ENCODE results near the gene CEP20. TPM values are rescaled to one million over a fixed set of nuclear protein-coding genes. Genes with fewer than 3 reads are reported as not detected.

The CEP20 gene
- total RNA-seq, 2 experiments from 2014 or later = 38.8 to 45.0 TPM

DNA sequence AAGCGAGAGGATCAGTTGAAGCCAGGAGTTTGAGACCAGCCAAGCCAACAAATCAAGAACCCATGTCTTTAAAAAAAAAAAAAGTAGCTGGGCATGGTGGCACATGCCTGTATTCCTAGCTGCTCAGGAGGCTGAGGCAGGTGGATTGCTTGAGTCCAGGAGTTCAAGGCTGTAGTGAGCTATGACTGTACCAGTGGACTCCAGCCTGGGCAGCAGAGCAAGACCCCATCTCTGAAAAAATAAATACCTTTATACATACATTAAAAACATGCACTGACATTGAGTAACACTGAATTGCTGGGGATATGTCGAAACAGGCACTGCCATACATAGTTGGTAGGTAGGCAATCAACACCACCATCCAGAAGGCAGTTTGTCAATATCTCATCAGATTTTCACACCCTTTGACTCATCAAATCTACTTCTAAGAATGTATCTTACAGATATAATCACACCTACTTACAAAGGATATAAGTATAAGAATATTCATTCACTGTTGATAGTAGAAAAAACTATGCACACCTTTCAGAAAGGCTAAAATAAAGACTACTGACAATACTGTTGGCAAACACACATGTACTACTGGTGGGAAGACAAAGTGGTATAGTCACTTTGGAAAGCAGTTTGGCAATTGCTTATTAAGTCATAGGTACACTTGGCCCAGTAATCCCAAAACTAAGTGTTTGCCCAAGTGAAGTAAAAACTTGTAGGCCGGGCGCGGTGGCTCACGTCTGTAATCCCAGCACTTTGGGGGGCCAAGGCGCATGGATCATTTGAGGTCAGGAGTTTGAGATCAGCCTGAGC lies 6.4 kb upstream of the CEP20 start:
- CTCF ChIA-PET = no interaction called here
- no peaks in the 10 kb centered on the region for H3K27me3 Mint-ChIP-seq (ENCODE audit: low read depth)
- H3K4me1 Mint-ChIP-seq (ENCODE audit: low read depth) = peaks cover 24% of the 10 kb centered on the region
- no peak overlapping the region for H3K27ac Mint-ChIP-seq
- no peak overlapping the region for H3K4me3 Mint-ChIP-seq
- no peaks in the 10 kb centered on the region for H3K9me3 Mint-ChIP-seq (ENCODE audit: insufficient read depth)
- no peak for DNase-seq
- POLR2A ChIA-PET = no interaction called here
- ATAC-seq = no peak
- H3K36me3 Mint-ChIP-seq (ENCODE audit: low read depth) = no peaks in the 10 kb centered on the region

DNA sequence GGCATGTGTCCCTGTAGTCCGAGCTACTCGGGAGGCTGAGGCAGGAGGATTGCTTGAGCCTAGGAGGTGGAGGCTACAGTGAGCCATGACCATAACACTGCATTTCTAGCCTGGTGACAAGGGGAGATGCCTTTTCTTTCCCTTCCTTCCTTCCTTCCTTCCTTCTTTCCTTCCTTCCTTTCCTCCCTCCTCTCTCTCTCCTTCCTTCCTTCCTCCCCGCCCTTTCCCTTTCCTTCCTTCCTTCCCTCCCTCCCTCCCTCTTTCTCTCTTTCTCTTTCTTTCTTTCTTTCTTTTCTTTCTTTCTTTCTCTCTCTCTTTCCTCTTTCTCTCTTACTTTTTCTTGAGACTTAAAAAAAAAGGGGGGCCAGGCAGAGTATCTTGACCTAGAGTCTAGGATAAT lies 3.1 kb upstream of the CEP20 start:
- Mint-ChIP-seq H3K9me3 (ENCODE audit: insufficient read depth) (no peaks in the 10 kb centered on the region), H3K27ac (no peak overlapping the region), H3K4me1 (ENCODE audit: low read depth) (peaks cover 18% of the 10 kb centered on the region), H3K4me3 (no peak overlapping the region), H3K27me3 (ENCODE audit: low read depth) (no peaks in the 10 kb centered on the region), H3K36me3 (ENCODE audit: low read depth) (peaks cover 8% of the 10 kb centered on the region)
- ChIA-PET POLR2A (no interaction called here), CTCF (no interaction called here)
- DNase-seq (no peak), ATAC-seq (no peak)

DNA sequence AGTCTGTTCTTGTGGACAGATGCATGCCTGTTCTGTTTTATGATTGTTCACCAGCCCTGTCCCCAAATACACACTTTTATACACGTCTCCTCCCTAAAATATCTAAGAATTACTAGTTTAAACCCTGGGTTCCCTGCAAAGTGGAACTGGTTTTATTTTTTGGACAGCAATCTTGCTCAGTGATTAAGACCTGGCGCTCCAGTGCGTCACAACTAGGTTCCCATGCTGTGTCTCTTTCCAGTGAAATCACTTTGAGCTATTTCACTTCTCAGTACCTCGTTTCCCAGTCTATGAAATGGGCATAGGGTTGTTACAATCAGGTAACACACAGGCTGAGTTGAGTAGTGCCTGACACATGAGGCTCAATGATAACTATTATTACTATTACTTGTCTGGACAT lies 1.1 kb downstream of the CEP20 start:
- Mint-ChIP-seq H3K27ac (peak overlapping the region; percentile 99), H3K9me3 (ENCODE audit: insufficient read depth) (no peaks in the 10 kb centered on the region), H3K27me3 (ENCODE audit: low read depth) (no peaks in the 10 kb centered on the region), H3K4me1 (ENCODE audit: low read depth) (peaks cover 31% of the 10 kb centered on the region), H3K4me3 (peak overlapping the region; percentile 98), H3K36me3 (ENCODE audit: low read depth) (peaks cover 24% of the 10 kb centered on the region)
- POLR2A ChIA-PET = interaction anchor here (1.2 to 2.3 kb wide), 2 partner anchors 54 to 64 kb away, joined by 3 to 20 read pairs; no protein-coding TSS in a partner anchor
- ATAC-seq (no peak), DNase-seq (no peak)
- CTCF ChIA-PET = interaction anchor here (0.7 to 1.6 kb wide), 4 partner anchors 11 to 70 kb away, joined by 3 to 10 read pairs (median 6); no protein-coding TSS in a partner anchor

DNA sequence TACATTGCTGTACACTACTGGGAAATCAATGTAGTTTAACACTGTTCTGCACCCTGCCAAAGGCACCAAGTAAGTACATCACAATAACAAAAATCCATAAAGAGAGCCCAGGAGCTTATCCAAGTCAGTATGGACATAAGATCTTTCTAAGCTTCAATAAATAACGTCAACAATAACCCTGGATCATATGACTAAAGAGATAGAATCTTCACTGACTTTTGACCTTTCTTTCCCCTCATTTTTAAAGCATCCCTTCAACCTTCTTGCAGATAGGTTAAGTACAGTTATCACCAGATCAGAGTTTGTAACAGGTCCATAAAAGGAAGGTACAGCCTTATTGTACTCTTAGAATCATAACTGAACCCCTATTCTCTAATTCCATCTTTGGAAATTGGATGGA lies 2.3 kb downstream of the CEP20 start:
- Mint-ChIP-seq H3K27me3 (ENCODE audit: low read depth) (no peaks in the 10 kb centered on the region), H3K4me1 (ENCODE audit: low read depth) (peaks cover 31% of the 10 kb centered on the region), H3K9me3 (ENCODE audit: insufficient read depth) (no peaks in the 10 kb centered on the region), H3K27ac (no peak overlapping the region), H3K4me3 (peak overlapping the region; percentile 37), H3K36me3 (ENCODE audit: low read depth) (peaks cover 33% of the 10 kb centered on the region)
- CTCF ChIA-PET = interaction anchor here (1.0 kb wide), 1 partner anchor 11 kb away, joined by 3 read pairs; no protein-coding TSS in a partner anchor
- DNase-seq (no peak), ATAC-seq (no peak)
- POLR2A ChIA-PET = no interaction called here

DNA sequence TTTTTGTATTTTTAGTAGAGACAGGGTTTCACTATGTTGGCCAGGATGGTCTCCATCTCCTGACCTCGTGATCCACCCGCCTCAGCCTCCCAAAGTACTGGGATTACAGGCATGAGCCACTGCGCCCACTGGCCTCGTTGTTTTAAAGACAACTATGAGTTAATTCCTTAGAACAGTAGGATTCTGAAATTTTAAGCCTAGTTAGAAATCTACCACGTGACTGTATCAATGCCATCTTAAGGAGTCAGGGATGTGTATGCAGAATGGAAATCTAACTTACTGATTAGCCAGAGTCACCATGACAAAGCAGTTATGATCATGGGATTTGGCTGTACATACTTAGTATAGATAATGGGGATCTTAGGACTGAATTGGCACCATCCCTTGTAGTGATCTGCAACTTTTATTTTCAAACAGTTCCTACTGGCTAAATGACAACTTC lies 2.8 kb downstream of the CEP20 start:
- ATAC-seq (no peak), DNase-seq (no peak)
- Mint-ChIP-seq H3K4me3 (no peak overlapping the region), H3K27ac (no peak overlapping the region), H3K4me1 (ENCODE audit: low read depth) (peaks cover 31% of the 10 kb centered on the region), H3K9me3 (ENCODE audit: insufficient read depth) (no peaks in the 10 kb centered on the region), H3K36me3 (ENCODE audit: low read depth) (peaks cover 33% of the 10 kb centered on the region), H3K27me3 (ENCODE audit: low read depth) (no peaks in the 10 kb centered on the region)
- CTCF ChIA-PET = no interaction called here
- POLR2A ChIA-PET = no interaction called here

DNA sequence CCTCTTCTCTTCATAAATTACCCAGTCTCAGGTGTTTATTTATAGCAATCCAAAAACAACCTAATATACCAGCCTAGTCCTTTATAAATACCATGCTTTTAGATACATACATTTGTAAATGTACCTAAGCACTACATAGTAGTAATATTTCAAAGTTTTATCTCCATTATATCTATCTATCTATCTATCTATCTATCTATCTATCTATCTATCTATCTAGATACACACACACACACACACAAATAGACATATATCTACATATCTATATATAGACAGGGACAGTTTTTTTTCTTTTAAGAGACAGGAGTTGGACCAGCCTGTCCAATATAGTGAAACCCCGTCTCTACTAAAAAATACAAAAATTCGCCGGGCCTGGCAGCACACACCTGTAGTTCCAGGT lies 5.8 kb downstream of the CEP20 start:
- no peak for ATAC-seq
- Mint-ChIP-seq H3K4me3 (no peak overlapping the region), H3K27ac (no peak overlapping the region), H3K4me1 (ENCODE audit: low read depth) (peaks cover 23% of the 10 kb centered on the region), H3K9me3 (ENCODE audit: insufficient read depth) (no peaks in the 10 kb centered on the region), H3K27me3 (ENCODE audit: low read depth) (no peaks in the 10 kb centered on the region), H3K36me3 (ENCODE audit: low read depth) (peaks cover 48% of the 10 kb centered on the region)
- DNase-seq = no peak
- ChIA-PET POLR2A (no interaction called here), CTCF (no interaction called here)

DNA sequence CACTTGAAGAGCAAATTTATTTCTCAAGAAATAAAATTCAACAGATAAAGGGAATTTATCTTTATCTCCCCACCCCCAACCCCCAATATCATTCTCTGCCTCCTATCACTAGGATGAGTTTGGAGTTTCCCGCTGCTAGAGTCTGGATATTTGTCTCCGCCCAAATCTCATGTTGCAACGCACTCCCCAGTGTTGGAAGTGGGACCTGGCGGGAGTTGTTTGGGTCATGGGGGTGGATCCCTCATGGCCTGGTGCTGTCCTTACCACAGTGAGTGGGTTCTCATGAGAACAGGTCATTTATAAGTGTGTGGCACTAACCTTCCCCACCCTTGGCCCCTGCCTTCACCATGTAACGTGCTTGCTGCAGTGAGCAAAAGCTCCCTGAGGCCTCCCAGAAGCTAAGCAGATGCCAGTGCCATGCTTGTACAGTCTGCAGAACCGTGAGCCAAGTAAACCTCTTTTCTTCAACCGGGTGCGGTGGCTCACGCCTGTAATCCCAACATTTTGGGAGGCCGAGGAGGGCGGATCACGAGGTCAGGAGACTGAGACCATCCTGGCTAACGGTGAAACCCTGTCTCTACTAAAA lies 6.5 kb downstream of the CEP20 start:
- ChIA-PET CTCF (no interaction called here), POLR2A (no interaction called here)
- no peaks in the 10 kb centered on the region for H3K9me3 Mint-ChIP-seq (ENCODE audit: insufficient read depth)
- DNase-seq = no peak
- H3K36me3 Mint-ChIP-seq (ENCODE audit: low read depth) = peaks cover 49% of the 10 kb centered on the region
- ATAC-seq = no peak
- no peak overlapping the region for H3K27ac Mint-ChIP-seq
- H3K4me3 Mint-ChIP-seq = no peak overlapping the region
- peaks cover 17% of the 10 kb centered on the region for H3K4me1 Mint-ChIP-seq (ENCODE audit: low read depth)
- H3K27me3 Mint-ChIP-seq (ENCODE audit: low read depth) = no peaks in the 10 kb centered on the region

DNA sequence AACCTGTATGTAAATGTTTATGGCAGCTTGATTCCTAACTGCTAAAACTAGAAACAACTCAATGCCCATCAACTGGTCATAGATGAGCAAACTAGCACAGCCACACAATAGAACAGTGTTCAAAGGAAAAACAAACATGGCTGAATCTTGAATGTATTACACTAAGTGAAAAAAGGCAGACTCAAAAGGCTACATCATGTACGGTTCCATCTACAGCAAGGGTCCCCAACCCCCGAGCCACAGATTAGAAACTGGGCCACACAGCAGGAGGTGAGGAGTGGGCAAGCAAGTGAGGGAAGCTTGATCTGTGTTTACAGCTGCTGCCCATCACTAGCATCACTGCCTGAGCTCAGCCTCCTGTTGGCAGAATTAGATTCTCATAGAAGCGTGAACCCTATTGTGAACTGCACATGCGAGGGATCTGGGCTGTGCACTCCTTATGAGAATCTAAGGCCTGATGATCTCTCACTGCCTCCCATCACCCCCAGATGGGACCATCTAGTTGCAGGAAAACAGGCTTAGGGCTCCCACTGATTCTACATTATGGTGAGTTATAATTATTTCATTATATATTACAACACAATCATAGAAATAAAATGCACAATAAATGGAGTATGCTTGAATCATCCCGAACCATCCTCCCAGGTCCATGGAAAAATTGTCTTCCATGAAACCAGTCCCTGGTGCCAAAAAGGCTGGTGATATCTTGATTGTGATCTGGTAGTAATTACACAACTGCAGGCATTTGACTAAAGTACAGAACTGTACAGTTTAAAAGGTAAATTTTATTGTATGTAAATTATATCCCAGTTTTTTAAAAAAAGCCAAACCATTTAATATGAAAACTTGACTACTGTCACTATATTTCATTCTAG lies 7.7 kb downstream of the CEP20 start:
- H3K36me3 Mint-ChIP-seq (ENCODE audit: low read depth) = peaks cover 44% of the 10 kb centered on the region
- no peaks in the 10 kb centered on the region for H3K27me3 Mint-ChIP-seq (ENCODE audit: low read depth)
- ChIA-PET CTCF (no interaction called here), POLR2A (interaction anchor here (0.7 to 2.7 kb wide), 2 partner anchors 8 to 246 kb away, joined by 3 to 9 read pairs; partner anchors contain the start of gene CEP20)
- ATAC-seq = no peak
- H3K9me3 Mint-ChIP-seq (ENCODE audit: insufficient read depth) = no peaks in the 10 kb centered on the region
- no peak overlapping the region for H3K27ac Mint-ChIP-seq
- DNase-seq = no peak
- peaks cover 8% of the 10 kb centered on the region for H3K4me1 Mint-ChIP-seq (ENCODE audit: low read depth)
- no peak overlapping the region for H3K4me3 Mint-ChIP-seq

DNA sequence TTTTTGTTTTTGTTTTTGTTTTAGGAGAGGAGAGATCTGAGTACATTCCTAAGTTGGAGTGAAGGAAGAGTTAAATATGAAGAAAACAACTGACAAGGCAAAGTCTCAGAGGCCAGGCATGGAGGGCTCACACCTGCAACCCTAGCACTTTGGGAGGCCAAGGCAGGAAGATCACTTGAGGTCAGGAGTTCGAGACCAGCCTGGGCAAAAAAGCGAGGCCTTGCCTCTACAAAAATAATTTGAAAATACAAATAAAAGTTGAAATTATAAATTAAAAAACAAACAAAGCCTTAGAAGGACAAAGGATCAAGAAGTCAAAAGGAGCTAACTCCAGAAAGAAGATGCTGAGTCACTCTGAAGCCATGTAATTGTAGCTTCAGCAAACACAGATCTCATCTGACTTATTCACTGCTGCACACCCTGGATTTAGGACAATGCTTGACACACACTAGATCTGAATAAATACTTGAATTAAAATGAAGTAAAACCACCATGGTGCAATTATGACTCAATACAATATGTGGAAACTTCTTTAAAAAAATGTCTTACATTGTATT lies 9.1 kb downstream of the CEP20 start:
- CTCF ChIA-PET = interaction anchor here (1.0 kb wide), 1 partner anchor 10 kb away, joined by 4 read pairs; no protein-coding TSS in a partner anchor
- no peak for ATAC-seq
- POLR2A ChIA-PET = interaction anchor here (2.7 kb wide), 1 partner anchor 9 kb away, joined by 9 read pairs; the partner anchor contains the start of gene CEP20
- no peak for DNase-seq
- Mint-ChIP-seq H3K4me3 (no peak overlapping the region), H3K4me1 (ENCODE audit: low read depth) (peaks cover 4% of the 10 kb centered on the region), H3K9me3 (ENCODE audit: insufficient read depth) (no peaks in the 10 kb centered on the region), H3K36me3 (ENCODE audit: low read depth) (peaks cover 44% of the 10 kb centered on the region), H3K27me3 (ENCODE audit: low read depth) (no peaks in the 10 kb centered on the region), H3K27ac (no peak overlapping the region)

DNA sequence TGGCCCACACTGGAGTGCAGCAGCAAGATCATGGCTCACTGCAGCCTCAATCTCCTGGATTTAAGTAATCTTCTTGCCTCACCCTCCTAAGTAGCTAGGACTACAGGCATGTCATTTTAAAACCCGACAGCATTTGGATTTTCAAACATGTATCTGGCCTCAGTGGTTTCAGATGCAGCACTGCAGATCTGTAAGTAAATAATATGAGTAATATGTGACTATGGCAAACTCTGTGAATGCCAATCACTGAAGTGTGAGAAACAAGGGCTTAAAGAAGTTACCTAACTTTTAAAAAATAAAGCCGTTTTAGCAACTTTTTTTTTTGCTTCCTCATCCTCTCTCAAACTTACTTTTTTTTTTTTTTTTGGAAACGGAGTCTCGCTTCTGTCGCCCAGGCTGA lies 11.9 kb downstream of the CEP20 start:
- H3K27ac Mint-ChIP-seq = no peak overlapping the region
- no peaks in the 10 kb centered on the region for H3K9me3 Mint-ChIP-seq (ENCODE audit: insufficient read depth)
- no peak overlapping the region for H3K4me3 Mint-ChIP-seq
- H3K27me3 Mint-ChIP-seq (ENCODE audit: low read depth) = no peaks in the 10 kb centered on the region
- no peak for ATAC-seq
- POLR2A ChIA-PET = no interaction called here
- H3K4me1 Mint-ChIP-seq (ENCODE audit: low read depth) = peaks cover 4% of the 10 kb centered on the region
- CTCF ChIA-PET = no interaction called here
- peaks cover 44% of the 10 kb centered on the region for H3K36me3 Mint-ChIP-seq (ENCODE audit: low read depth)
- no peak for DNase-seq

DNA sequence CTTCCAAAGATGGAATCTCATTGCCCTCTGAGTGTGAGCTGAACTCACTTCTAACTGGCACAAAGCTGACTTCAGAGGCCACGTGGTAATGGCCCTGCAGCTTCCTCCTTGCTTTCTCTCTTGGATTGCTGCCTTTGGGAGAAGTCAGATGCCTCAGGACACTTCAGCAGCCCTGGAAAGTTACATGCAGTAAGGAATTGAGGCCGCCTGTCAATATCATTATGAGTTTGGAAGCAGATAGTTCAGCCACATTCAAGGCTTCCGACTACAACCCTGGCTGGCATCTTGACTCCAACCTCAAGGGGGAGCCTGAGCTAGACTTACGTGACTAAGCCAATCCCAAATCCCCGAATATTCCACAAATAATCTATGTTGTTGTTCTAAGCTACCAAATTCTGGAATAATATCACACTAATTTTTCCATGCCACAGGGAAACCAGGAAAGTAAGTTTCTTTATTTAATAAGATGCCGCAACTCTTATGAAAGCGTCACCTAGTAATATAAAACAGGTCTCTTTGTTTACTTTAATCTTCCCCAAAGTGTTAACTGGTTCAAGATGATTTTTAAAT lies 13.6 kb downstream of the CEP20 start:
- Mint-ChIP-seq H3K27me3 (ENCODE audit: low read depth) (no peaks in the 10 kb centered on the region), H3K9me3 (ENCODE audit: insufficient read depth) (no peaks in the 10 kb centered on the region), H3K4me1 (ENCODE audit: low read depth) (peaks cover 4% of the 10 kb centered on the region), H3K4me3 (no peak overlapping the region), H3K36me3 (ENCODE audit: low read depth) (peaks cover 40% of the 10 kb centered on the region), H3K27ac (no peak overlapping the region)
- DNase-seq (no peak), ATAC-seq (no peak)
- POLR2A ChIA-PET = interaction anchor here (3.0 kb wide), 1 partner anchor 14 kb away, joined by 11 read pairs; the partner anchor contains the start of gene CEP20
- CTCF ChIA-PET = interaction anchor here (0.7 to 2.4 kb wide), 12 partner anchors 9 to 319 kb away, joined by 3 to 10 read pairs (median 3); partner anchors contain the start of gene CEP20
